Measurements from ENCODE around the gene SND1.

The SND1 gene

DNA sequence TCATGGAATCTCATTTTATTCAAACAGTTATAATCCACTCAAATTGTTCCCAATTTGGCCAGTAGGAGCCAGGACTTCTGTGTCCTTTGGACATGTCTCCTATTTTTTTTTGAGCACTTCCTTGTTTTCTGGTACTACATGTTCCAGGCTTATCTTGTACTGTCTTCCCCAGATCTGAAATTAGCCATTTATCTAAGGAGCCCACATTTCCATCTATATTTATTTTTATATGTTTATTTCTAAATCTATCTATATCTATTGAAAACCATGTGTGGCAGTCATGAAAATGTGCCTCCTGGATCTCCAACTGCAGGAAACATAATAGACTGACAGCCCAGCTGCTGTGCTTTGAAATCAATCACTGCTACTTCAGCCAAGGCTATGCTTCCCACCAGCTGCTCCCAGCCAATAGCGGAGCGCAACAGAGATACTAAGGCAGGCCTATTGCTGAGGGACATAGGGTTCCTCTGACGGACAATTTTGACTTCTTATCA is 232.1 kb downstream of the SND1 start:
- no peak for DNase-seq (ENCODE audit: insufficient read length, low spot score)
- FAIRE-seq = no peak

- FAIRE-seq (no peak), DNase-seq (ENCODE audit: insufficient read length, low spot score) (no peak)
These were observed 233.3 kb downstream of the SND1 start for GRCh38 chr7:127885222-127885772.

- peak; percentile 10 for DNase-seq (ENCODE audit: insufficient read length, low spot score)
- no peak for FAIRE-seq
These were observed 233.8 kb downstream of the SND1 start for GRCh38 chr7:127885843-127886242.

- FAIRE-seq = no peak
- DNase-seq (ENCODE audit: insufficient read length, low spot score) = no peak
These were observed 234.3 kb downstream of the SND1 start for GRCh38 chr7:127886248-127886647.

- DNase-seq (ENCODE audit: insufficient read length, low spot score) (no peak), FAIRE-seq (no peak)
These were observed 235.1 kb downstream of the SND1 start for GRCh38 chr7:127887096-127887495.

- FAIRE-seq = no peak
- no peak for DNase-seq (ENCODE audit: insufficient read length, low spot score)
These were observed 235.6 kb downstream of the SND1 start for GRCh38 chr7:127887631-127888030.

DNA sequence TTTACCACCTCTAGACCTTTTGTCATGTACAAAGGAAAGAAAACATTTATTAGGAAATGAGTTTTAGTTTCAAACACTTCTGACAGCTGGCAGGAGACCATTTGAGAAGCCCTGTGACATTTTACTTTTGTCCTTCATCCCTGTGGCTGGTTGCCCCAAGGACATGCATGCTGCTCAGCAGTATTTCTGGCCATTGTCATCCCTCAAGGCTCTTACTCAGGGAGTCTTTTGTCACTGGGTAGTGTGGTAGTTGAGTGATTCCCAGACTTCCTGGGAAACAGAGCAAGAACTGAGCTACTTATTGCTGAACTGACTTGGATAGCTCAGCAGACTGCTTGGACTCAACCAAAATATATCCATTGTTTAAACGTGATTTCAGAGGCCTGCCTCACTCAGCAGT is 236.4 kb downstream of the SND1 start:
- DNase-seq (ENCODE audit: insufficient read length, low spot score) = no peak
- no peak for FAIRE-seq

DNA sequence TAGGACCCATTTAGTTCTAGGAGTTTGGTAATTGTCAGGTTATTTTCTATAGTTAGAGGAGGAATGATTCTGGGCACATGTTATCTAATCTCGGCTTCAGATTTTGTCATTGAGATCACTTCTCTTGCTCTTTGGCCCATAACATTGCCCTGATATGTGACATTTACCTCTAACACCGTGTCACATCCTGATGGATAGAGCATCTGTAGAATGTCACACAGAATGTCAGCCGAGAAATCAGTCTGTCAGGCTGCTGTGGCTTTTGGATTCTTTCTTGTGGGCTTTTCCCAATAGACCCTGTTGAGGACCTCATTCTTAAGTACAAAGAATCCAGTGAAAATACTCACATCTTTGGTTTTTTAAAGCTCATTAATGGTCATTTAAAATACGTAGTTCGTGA is 236.8 kb downstream of the SND1 start:
- FAIRE-seq (no peak), DNase-seq (ENCODE audit: insufficient read length, low spot score) (no peak)

- no peak for DNase-seq (ENCODE audit: insufficient read length, low spot score)
- FAIRE-seq = no peak
These were observed 237.7 kb downstream of the SND1 start for GRCh38 chr7:127889677-127890076.

GRCh38 chr7:127890726-127891125 is 238.7 kb downstream of the SND1 start:
- no peak for FAIRE-seq
- no peak for DNase-seq (ENCODE audit: insufficient read length, low spot score)

DNA sequence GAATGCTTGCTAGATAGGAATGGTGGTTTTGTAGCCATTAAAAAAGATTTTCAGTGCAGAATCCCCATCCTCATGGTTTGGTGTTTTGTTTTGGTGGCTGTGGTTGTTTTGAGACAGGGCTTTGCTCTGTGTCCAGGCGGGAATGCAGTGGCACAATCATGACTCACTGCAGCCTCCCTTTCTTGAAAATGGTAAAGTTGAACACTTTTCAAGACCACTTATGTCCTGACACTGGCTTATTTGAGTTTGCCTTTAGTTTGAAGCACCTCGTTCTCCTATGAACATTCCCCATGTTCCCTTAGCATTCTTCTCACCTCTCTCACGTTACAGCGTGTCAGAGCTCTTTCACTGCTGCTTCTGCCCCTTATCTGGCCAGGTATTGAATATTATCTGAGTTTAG is 239.2 kb downstream of the SND1 start:
- no peak for FAIRE-seq
- DNase-seq (ENCODE audit: insufficient read length, low spot score) = no peak

- FAIRE-seq = no peak
- no peak for DNase-seq (ENCODE audit: insufficient read length, low spot score)
These were observed 240.0 kb downstream of the SND1 start for GRCh38 chr7:127891854-127892438.

DNA sequence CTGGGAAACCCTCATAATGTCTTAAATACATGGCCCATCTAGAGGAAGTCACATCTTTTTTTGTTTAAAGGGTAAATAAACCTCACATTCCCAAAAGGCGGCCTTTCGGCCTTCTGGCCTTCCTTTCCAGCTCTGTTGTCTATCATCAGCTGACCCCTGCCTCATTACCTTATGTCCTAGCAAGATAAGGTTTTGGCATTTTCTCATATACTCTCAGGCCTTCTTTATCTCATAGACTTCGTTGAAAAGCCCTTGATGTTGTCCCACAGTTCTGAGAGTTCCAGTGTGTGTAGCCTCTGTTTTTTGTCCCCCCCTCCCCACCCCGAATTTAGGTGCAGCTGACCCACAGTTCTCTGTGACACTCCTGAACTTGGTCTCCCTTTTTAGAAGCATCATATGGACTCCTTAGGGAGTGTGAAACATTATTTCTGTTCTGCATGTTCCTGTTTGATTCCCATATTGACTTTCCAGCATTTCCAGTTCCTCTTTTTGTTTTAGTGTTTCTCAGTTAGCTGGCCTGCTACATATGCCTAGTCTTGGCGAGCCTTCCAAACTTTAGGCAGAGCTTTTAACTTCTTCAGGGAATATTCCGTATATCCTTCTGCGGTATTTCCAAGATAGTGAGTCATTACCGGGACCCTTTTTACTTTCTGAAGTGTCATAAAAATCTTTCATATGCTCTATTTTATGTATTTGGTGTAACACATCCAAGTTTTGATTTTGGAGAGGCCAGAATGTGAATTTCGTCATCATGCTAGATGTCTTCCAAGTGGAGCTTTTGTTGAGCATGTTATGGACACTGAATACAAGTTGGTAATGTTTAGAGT is 240.7 kb downstream of the SND1 start:
- no peak for DNase-seq (ENCODE audit: insufficient read length, low spot score)
- no peak for FAIRE-seq

DNA sequence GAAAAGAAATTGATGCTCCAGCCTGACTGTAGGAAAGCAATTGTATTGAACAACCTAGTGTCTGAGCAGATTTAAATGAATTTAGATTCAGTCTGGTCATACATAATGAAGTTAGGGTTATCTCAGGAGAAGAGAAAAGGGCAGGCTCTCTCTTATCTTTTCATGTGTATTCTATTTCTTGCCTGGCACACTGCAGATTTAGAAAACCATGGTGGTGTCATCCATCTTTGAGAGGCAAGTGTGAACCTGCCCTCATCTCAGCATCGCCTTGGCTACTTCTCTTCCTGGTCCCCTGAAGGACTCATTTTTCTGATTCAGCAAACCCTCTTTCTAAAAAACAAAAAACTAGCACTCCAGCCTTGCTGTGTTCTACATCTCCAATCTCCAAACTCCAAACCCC is 241.6 kb downstream of the SND1 start:
- FAIRE-seq (no peak), DNase-seq (ENCODE audit: insufficient read length, low spot score) (no peak)

- no peak for FAIRE-seq
- no peak for DNase-seq (ENCODE audit: insufficient read length, low spot score)
These were observed 242.6 kb downstream of the SND1 start for GRCh38 chr7:127894588-127894987.

GRCh38 chr7:127895360-127895759 is 243.4 kb downstream of the SND1 start:
- FAIRE-seq = no peak
- no peak for DNase-seq (ENCODE audit: insufficient read length, low spot score)

DNA sequence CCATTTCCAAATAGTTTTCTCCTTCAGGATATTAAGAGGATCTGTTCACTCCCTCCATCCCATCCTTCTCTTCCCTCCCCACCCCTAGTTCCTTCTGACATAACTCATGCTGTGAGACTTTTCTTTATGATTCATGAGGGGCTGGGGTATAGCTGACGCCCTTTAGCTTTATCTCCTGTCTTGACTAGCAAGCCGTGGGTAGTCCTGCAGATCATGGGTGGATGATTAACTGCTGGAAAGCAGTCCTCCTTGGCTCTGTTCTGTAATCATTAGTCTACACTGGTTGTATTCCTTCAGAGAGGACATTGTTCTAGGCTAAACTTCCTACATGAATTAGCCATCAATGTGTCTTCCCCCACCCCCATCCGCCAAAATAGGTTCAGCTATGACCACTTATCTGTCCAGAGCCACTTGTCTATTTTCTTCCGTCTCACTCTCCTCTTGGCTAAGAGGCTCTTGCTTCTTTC is 243.9 kb downstream of the SND1 start:
- no peak for FAIRE-seq
- DNase-seq (ENCODE audit: insufficient read length, low spot score) = no peak

DNA sequence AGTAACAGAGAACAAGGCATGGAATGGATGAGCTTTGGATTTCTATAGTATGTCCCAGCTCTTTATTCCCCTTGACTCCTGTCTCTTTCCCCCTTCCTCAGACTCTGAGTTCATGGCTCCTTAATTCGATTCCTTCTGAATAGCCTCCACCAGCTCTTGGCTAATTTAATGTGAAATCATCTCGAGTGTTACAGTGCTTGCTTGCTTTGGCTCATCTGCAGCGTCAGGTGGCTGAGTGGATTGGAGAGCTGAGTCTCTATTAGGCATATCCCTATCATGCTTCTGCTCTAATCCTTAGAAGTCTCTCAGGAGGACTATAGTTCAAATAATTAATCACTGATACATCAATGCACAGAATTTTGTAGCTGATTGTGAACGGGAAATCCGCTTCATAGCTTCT is 244.7 kb downstream of the SND1 start:
- DNase-seq (ENCODE audit: insufficient read length, low spot score) (no peak), FAIRE-seq (no peak)

- no peak for DNase-seq (ENCODE audit: insufficient read length, low spot score)
- no peak for FAIRE-seq
These were observed 245.9 kb downstream of the SND1 start for GRCh38 chr7:127897704-127898454.

- DNase-seq (ENCODE audit: insufficient read length, low spot score) (no peak), FAIRE-seq (no peak)
These were observed 247.4 kb downstream of the SND1 start for GRCh38 chr7:127899411-127899810.

GRCh38 chr7:127900141-127900540 is 248.1 kb downstream of the SND1 start:
- DNase-seq (ENCODE audit: insufficient read length, low spot score) = no peak

More at GRCh38 chr7:127900141-127900540, 248.1 kb downstream of the SND1 start:
- FAIRE-seq = no peak
